Measurements from ENCODE around the gene FGD5.

The FGD5 gene

GRCh38 chr3:14818804-14819500 lies at the start of gene FGD5:
Gene FGD5, plus strand, starts transcription at chr3:14818962. Its CDS starts 110 bp downstream, at chr3:14819072.
- no peak for TF ChIP-seq GATA3 (IDR thresholded peaks at IDR 0.05; ENCODE audit: low read depth, low read length)
- TF ChIP-seq GATA2 (IDR thresholded peaks at IDR 0.05; ENCODE audit: low read depth, low read length) = no peak

- TF ChIP-seq GATA2 (IDR thresholded peaks at IDR 0.05; ENCODE audit: low read depth, low read length) = no peak
- TF ChIP-seq GATA3 (IDR thresholded peaks at IDR 0.05; ENCODE audit: low read depth, low read length) = no peak
These were observed 49.0 kb upstream of the FGD5 start for GRCh38 chr3:14769544-14770325.

- TF ChIP-seq GATA3 (IDR thresholded peaks at IDR 0.05; ENCODE audit: low read depth, low read length) (no peak), GATA2 (IDR thresholded peaks at IDR 0.05; ENCODE audit: low read depth, low read length) (no peak)
These were observed 48.2 kb upstream of the FGD5 start for GRCh38 chr3:14770591-14770990.

DNA sequence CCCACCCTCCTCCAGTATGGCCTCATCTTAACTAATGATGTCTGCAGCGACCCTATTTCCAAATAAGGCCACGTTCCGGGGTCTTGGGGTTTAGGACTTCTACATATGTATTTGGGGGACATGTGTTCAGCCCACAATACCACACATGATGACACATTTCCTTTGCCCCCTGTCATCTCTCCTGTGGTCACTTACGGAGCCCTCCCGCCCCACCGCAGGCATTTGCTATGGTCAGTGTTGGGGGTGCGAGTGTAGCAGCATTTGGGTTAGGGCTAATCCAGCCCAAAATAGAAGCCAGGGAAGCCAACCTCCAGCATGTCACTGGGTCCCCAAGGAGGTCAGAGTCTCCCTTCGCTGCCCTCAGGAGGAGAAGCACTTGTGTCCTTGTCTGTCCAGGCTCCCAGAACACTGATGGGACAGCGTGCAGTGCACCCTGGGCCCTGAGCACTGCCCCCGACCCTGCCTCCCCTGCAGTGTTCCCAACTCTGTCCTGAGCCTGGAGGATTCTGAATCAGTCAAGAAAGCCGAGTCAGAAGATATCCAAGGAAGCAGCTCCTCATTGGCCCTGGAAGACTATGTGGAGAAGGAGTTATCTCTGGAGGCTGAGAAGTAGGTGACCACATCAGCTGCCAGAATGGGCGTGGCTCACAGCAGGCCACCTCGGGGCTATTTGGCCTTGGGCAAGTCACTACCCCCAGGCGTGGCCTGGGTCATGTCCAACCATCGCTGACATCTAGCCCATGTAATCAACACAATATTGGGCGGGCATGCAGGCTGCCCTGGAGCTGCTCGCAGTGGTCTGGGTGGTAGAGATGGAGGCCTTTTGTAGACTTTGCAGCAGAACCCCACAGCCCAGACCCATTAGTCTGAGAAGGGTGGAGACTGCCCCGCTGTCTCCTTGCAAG lies 46.9 kb upstream of the FGD5 start:
- TF ChIP-seq GATA3 (IDR thresholded peaks at IDR 0.05; ENCODE audit: low read depth, low read length) = no peak
- TF ChIP-seq GATA2 (IDR thresholded peaks at IDR 0.05; ENCODE audit: low read depth, low read length) = no peak

DNA sequence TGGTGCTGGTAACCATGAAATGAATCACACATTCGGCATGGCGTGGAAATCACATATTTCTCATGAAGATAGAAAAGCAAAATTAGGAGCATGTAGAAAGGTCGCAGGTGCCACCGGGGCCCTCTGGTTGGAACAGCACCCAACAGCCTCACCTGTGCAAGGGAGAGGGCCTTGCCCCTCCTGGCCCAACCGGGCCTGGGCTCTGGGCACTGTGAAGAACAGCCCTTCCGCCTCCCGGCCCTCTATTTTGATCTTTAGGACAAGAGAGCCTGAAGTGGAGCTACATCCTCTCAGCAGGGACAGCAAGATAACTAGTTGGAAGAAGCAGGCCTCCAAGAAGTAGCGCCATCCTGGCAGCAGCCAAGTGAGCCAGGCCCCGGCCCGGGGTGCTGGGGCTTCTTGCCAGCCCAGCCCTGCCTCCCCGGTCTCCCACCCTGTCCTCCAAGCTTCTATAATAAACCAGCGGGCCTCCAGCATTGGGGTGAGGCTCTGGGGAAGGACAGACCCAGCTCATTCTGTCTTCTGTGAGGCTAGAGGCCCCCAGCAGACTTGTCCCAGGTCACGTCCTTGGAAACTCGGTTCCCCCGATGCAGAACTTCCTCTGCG lies 46.1 kb upstream of the FGD5 start:
- TF ChIP-seq GATA2 (IDR thresholded peaks at IDR 0.05; ENCODE audit: low read depth, low read length) (no peak), GATA3 (IDR thresholded peaks at IDR 0.05; ENCODE audit: low read depth, low read length) (no peak)

DNA sequence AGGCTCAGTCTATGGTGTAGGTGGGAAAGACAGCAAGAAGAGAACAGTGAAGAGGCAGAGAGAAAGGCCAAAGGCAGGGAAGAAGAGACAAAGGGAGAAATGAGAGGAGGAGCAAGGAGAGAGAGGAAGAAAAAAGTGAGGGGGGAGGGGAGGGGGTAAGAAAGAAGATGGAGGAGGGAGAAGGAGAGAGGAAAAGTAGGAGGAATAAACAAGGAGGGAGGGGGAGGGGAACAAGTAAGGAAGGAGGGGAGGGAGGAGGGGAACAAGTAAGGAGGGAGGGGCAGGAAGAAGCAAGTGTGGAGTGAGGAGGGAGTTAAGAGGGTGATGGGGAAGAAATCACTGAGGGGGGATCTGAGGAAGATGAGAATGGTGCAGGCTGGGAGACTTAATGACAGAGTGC lies 45.5 kb upstream of the FGD5 start:
- TF ChIP-seq GATA3 (IDR thresholded peaks at IDR 0.05; ENCODE audit: low read depth, low read length) = no peak
- no peak for TF ChIP-seq GATA2 (IDR thresholded peaks at IDR 0.05; ENCODE audit: low read depth, low read length)

- TF ChIP-seq GATA3 (IDR thresholded peaks at IDR 0.05; ENCODE audit: low read depth, low read length) (no peak), GATA2 (IDR thresholded peaks at IDR 0.05; ENCODE audit: low read depth, low read length) (no peak)
These were observed 45.1 kb upstream of the FGD5 start for GRCh38 chr3:14773691-14774128.

DNA sequence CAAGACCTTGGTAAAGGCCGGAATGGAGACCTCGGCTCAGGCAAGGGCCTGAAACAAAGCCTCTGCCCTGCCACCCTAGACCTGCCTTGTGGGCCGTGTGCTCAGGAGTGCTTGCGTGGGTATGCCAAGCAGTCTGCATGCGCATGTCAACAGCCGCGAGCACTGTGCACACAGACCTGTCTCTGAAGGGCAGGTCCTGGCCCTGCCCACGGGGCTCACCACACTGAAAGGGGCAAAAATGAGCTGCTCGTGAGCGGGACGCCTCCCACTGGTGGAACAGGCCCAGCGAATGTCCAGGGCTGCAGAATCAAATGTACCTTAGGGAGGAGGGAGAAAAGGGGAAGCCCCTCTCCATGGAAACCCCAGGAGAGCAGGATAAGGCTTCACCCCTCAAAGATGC lies 44.3 kb upstream of the FGD5 start:
- TF ChIP-seq GATA2 (IDR thresholded peaks at IDR 0.05; ENCODE audit: low read depth, low read length) = no peak
- TF ChIP-seq GATA3 (IDR thresholded peaks at IDR 0.05; ENCODE audit: low read depth, low read length) = no peak

DNA sequence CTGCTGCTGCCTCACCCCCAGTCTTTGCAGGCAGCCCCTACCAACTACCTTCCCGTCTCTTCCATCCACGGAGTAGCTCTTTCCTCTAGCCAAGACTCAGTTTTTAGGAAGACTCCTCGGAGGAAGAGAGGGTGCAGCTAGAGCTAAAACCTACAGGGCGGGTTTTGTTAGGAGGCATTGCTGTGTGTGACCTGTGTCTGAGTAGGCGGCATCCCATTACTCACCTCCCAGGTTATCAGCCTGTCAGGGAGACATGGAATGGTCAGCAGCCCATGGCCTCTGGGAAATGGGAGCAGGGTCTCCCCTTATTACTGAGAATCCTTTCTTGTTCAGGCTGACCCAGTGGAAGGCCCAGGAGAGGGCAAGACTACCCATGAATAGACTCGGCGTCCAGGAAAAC lies 43.8 kb upstream of the FGD5 start:
- TF ChIP-seq GATA2 (IDR thresholded peaks at IDR 0.05; ENCODE audit: low read depth, low read length) (no peak), GATA3 (IDR thresholded peaks at IDR 0.05; ENCODE audit: low read depth, low read length) (no peak)

GRCh38 chr3:14775563-14775962 lies 43.2 kb upstream of the FGD5 start:
- TF ChIP-seq GATA2 (IDR thresholded peaks at IDR 0.05; ENCODE audit: low read depth, low read length) (no peak), GATA3 (IDR thresholded peaks at IDR 0.05; ENCODE audit: low read depth, low read length) (no peak)

DNA sequence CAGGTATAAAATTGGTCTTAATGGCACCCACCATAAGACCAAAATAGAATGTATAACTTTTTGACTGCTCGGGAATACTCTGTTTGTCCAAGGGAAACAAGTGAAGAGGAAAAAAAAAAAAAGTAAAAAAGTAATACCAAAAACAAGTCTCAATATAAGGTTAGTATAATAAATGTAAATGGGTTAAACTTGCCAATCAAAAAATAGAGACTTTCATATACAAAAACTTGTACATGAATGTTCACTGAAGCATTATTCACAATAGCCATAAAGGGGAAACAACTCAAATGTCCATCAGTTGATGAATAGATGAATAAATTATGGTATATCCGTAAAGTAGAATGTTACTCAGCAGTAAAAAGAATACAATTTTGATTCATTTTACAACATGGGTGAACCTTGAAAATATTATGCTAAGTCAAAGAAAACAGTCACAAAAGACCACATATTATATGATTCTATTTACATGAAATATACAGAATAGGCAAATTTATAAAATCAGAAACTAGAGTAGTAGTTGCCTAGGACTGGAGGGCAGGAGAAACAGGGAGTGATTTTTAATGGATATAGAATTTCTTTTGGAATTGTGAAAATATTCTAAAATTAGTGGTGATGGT lies 39.6 kb upstream of the FGD5 start:
- TF ChIP-seq GATA2 (IDR thresholded peaks at IDR 0.05; ENCODE audit: low read depth, low read length) = no peak
- TF ChIP-seq GATA3 (IDR thresholded peaks at IDR 0.05; ENCODE audit: low read depth, low read length) = no peak

DNA sequence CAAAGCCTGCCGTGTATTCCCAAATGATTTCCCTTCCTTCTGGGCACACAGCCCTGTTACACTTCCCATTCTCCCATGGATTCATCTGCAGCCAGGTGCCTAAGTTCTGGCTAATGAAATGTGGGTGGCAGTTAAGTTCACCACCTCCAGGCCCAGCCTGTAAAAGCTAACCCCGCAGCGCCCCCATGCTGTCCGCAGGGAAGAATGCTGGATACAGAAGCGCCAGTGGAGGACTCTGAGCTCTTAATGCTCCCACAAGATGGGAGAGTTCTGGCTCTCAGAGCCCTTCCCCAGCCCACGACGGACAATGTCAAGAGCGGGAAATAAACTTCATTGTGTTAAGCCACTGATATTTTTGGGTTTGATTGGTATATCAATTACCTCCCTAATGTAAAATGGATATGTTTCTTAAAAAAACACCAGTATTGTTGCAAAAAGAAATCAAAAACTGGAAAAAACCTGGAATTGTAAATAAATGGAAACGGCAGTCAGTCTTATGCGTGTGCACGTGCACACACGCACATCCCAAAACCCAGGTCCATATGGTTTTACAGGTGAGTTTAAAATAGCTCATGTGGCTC lies 37.7 kb upstream of the FGD5 start:
- TF ChIP-seq GATA3 (IDR thresholded peaks at IDR 0.05; ENCODE audit: low read depth, low read length) = no peak
- no peak for TF ChIP-seq GATA2 (IDR thresholded peaks at IDR 0.05; ENCODE audit: low read depth, low read length)

DNA sequence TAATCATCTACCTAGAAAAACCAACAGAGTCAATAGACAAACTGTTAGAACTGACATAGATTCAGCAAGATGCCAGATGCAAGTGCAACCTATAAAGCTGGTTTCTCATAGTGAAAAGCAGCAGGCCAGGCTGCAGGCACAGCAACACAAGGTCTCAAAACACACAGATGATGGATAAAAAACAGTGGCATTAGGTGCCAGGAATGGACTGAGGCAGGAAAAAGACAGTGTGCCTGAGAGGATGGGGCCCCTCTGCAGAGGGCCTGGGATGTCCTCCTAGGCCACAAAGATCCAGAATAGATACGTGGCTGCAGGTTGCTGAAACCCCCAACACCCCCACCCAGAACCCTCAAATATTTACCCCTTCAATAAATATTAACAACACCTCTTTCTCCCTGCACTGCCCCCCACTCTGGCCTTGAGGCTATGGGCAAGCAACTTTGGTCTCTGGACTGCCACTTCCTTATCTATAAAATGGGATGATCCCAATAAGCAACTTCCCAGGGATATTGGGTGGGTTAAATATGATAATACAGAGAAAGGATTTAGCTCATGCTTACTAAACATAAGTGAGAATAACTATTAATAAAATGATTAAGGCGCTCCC lies 35.2 kb upstream of the FGD5 start:
- TF ChIP-seq GATA3 (IDR thresholded peaks at IDR 0.05; ENCODE audit: low read depth, low read length) = no peak
- no peak for TF ChIP-seq GATA2 (IDR thresholded peaks at IDR 0.05; ENCODE audit: low read depth, low read length)
